Type B pancreatic cell (in vitro differentiated cells): ENCODE results near the gene ARHGEF7. TPM values are rescaled to one million over a fixed set of nuclear protein-coding genes. Genes with fewer than 3 reads are reported as not detected.

Experiments used
- DNase-seq: peaks from one replicate; pipeline ENCODE4 v3.0.0; 2021; ENCODE audit warnings: mixed read lengths; ENCODE audit not compliant: unreplicated experiment; ENCODE audit errors: extremely low spot score
- H3K27ac Mint-ChIP-seq: 2 replicates; pipeline ENCODE4 v1.8.0; 2021; ENCODE audit warnings: mild to moderate bottlenecking, mixed read lengths
- H3K27me3 Mint-ChIP-seq: 2 replicates; pipeline ENCODE4 v1.8.0; 2021; ENCODE audit warnings: mixed read lengths
- H3K36me3 Mint-ChIP-seq: 2 replicates; pipeline ENCODE4 v1.8.0; 2021; ENCODE audit warnings: mixed read lengths
- H3K4me1 Mint-ChIP-seq: one replicate; pipeline ENCODE4 v1.8.0; 2021; ENCODE audit warnings: mixed read lengths; ENCODE audit not compliant: unreplicated experiment
- H3K4me3 Mint-ChIP-seq: 2 replicates; pipeline ENCODE4 v1.8.0; 2021; ENCODE audit warnings: mild to moderate bottlenecking, mixed read lengths
- H3K9me3 Mint-ChIP-seq: 2 replicates; pipeline ENCODE4 v1.8.0; 2021; ENCODE audit warnings: mixed read lengths
- CTCF ChIP-seq: fragments of 200-600 bp; sonication (generic); conservative IDR thresholded peaks from 2 replicates; pipeline ENCODE4 v1.5.0; 2021; ENCODE audit warnings: antibody characterized with exemption, mild to moderate bottlenecking
- total RNA-seq: library from RNA; stranded (reverse); gene quantifications from 2 replicates; pipeline ENCODE4 v1.2.1, GENCODE V29; 2021; ENCODE audit warnings: low replicate concordance

The ARHGEF7 gene
- total RNA-seq, 1 donor from 2014 or later: 103 TPM

- Mint-ChIP-seq H3K27me3 (peaks cover 24% of the 10 kb centered on the region), H3K4me3 (no peak overlapping the region), H3K36me3 (peaks cover 5% of the 10 kb centered on the region), H3K4me1 (peaks cover 56% of the 10 kb centered on the region), H3K9me3 (no peaks in the 10 kb centered on the region), H3K27ac (no peak overlapping the region)
- DNase-seq: no peak
- no peak for TF ChIP-seq CTCF
Measured at GRCh38 chr13:111118898-111119607, 3.9 kb downstream of the ARHGEF7 start.

GRCh38 chr13:111119966-111120365 is 4.9 kb downstream of the ARHGEF7 start:
- Mint-ChIP-seq H3K9me3 (no peaks in the 10 kb centered on the region), H3K27me3 (peaks cover 16% of the 10 kb centered on the region), H3K36me3 (peaks cover 5% of the 10 kb centered on the region), H3K4me1 (peaks cover 54% of the 10 kb centered on the region), H3K4me3 (no peak overlapping the region), H3K27ac (peak overlapping the region; percentile 46)
- DNase-seq: no peak
- no peak for TF ChIP-seq CTCF

GRCh38 chr13:111120422-111120821 is 5.3 kb downstream of the ARHGEF7 start:
- Mint-ChIP-seq H3K4me3 (peak overlapping the region; percentile 28), H3K27ac (peak overlapping the region; percentile 46), H3K27me3 (peaks cover 16% of the 10 kb centered on the region), H3K36me3 (peaks cover 5% of the 10 kb centered on the region), H3K4me1 (peaks cover 59% of the 10 kb centered on the region), H3K9me3 (no peaks in the 10 kb centered on the region)
- no peak for TF ChIP-seq CTCF
- DNase-seq: no peak

- Mint-ChIP-seq H3K4me1 (peaks cover 60% of the 10 kb centered on the region), H3K9me3 (no peaks in the 10 kb centered on the region), H3K27me3 (peaks cover 15% of the 10 kb centered on the region), H3K36me3 (peaks cover 5% of the 10 kb centered on the region), H3K27ac (no peak overlapping the region), H3K4me3 (peak overlapping the region; percentile 28)
- DNase-seq: no peak
- TF ChIP-seq CTCF: no peak
Measured at GRCh38 chr13:111120913-111121312, 5.8 kb downstream of the ARHGEF7 start.

GRCh38 chr13:111121506-111121905 is 6.4 kb downstream of the ARHGEF7 start:
- TF ChIP-seq CTCF: no peak
- no peak overlapping the region for H3K27ac Mint-ChIP-seq
- H3K4me1 Mint-ChIP-seq: peaks cover 56% of the 10 kb centered on the region
- H3K4me3 Mint-ChIP-seq: no peak overlapping the region
- peaks cover 5% of the 10 kb centered on the region for H3K36me3 Mint-ChIP-seq
- no peak for DNase-seq
- peaks cover 10% of the 10 kb centered on the region for H3K27me3 Mint-ChIP-seq
- H3K9me3 Mint-ChIP-seq: no peaks in the 10 kb centered on the region
